Fibroblast of lung (primary cell): ENCODE measurements around the gene YIPF5.

Experiments
- CTCF ChIP-seq, 2 donors: IDR thresholded peaks in 1 of 2; conservative IDR thresholded peaks in 1 of 2; 1 replicate in 1 of 2; 2 replicates in 1 of 2; pipeline ENCODE4 v1.5.1; 2011 to 2012; ENCODE audit warnings: low read length in 2 of 2, control low read depth in 1 of 2, inconsistent platforms in 1 of 2, low read depth in 1 of 2, mild to moderate bottlenecking in 1 of 2
- EZH2 ChIP-seq: IDR thresholded peaks from 2 replicates; pipeline ENCODE4 v1.5.1; 2012; ENCODE audit warnings: low read length, control low read depth, mild to moderate bottlenecking; ENCODE audit errors: missing control alignments

GRCh38 chr5:144170276-144171024 is at the start of gene YIPF5, which contains the start of gene KCTD16:
- TF ChIP-seq CTCF (conservative IDR thresholded peaks at IDR 0.05 in 1 of 2, IDR thresholded peaks at IDR 0.05 in 1 of 2; ENCODE audit: low read depth in 1 of 2, low read length in 2 of 2) (no peak), EZH2 (no peak)
